Right atrium auricular region (tissue), 2 donors: ENCODE data around the gene ZBED4. TPM values are rescaled to one million over a fixed set of nuclear protein-coding genes. Genes with fewer than 3 reads are reported as not detected.
A peak's percentile ranks its signal among the peaks of the same experiment; 100 is the strongest.
"Not testable (repeated sequence)": the region's sequence is repeated elsewhere in the genome, so short reads cannot be mapped to it uniquely, and the experiment has no call there.

Source experiments
- DNase-seq: peaks from one replicate; pipeline ENCODE4 v3.0.0-alpha.2; 2019; ENCODE audit warnings: low spot score
- H3K27ac ChIP-seq, 2 donors: fragments of 200-600 bp; sonication (generic); 1 replicate in 1 of 2; 2 replicates in 1 of 2; pipeline ENCODE4 v1.5.1; 2016 to 2019
- H3K27me3 ChIP-seq, 2 donors: fragments of 200-600 bp; sonication (generic); one replicate each; pipeline versions ENCODE4 v1.5.1 to v1.6.0; 2017 to 2019
- H3K36me3 ChIP-seq: fragments of 200-600 bp; sonication (generic); one replicate; pipeline ENCODE4 v1.5.1; 2016
- H3K4me1 ChIP-seq, 2 donors: fragments of 200-600 bp; sonication (generic); one replicate each; pipeline versions ENCODE4 v1.5.1 to v1.6.0; 2017 to 2019
- H3K4me3 ChIP-seq, 2 donors: fragments of 200-600 bp; sonication (generic); 1 replicate in 1 of 2; 2 replicates in 1 of 2; pipeline ENCODE4 v1.5.1; 2017 to 2019; ENCODE audit warnings: mild to moderate bottlenecking in 1 of 2, moderate library complexity in 1 of 2
- H3K9me3 ChIP-seq, 2 donors: fragments of 200-600 bp; sonication (generic); one replicate each; pipeline ENCODE4 v1.5.1; 2019
- total RNA-seq, 2 donors: library from RNA; depleted of rRNA; stranded (reverse); fragments of >200 nt; gene quantifications; one replicate each; pipeline ENCODE4 v1.1.0, GENCODE V29; 2016
- TF ChIP-seq, protein P1 (sequence below), 2 donors: fragments of 200-600 bp; sonication (generic); IDR thresholded peaks; one replicate each; pipeline ENCODE4 v1.5.1; 2019; ENCODE audit warnings: antibody characterized with exemption in 2 of 2

Gene ZBED4
- total RNA-seq, 2 donors from 2014 or later = 3.7 to 6.6 TPM

DNA sequence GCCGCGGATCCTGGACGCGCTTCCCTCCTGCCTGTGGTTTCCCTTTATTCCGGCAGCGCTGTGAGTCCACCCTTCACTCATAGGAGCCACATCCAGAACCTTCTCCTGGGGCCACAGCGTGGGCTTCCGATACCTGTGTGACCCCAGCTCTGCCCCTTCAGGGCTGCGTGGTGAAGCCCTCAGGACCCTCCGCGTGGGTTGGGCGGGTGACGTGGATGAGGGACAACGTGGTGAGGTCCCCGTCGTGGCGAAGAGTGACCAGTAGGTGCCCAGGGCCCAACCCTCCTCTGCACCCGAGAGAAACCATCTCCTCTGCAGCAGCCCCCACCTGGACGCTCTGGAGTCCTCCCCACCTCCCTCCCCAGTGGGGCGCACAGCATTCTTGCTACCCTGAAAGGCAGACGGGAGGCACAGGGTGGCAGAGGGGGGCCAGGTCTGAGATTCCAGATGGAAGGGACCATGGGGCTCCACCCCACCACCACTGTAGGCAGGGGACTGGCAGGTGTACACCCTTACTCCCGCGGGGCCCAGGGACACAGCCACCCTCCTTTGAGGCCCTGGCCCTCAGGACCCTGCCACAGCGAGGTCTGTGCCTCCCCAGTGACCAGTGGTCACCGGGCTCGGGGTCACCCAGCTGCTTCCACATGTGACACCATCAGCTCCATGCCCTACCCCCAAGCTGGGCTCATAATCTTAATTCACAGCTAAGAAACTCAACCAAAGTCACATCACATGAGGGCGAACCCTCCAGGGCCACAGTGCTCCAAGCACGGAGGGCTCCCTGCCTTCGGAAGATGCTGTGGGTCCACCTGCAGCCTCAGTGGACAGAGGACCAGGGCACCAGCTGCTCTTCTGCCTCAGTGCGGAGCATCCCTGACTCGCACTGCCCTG lies 3.4 kb upstream of the ZBED4 start:
- Histone ChIP-seq H3K4me3 (peak overlapping the region in 1 of 2 donors; percentile 52), H3K27me3 (peaks cover 6 to 22% of the 10 kb centered on the region in 2 donors), H3K27ac (no peak overlapping the region), H3K4me1 (peaks cover 0 to 40% of the 10 kb centered on the region in 2 donors), H3K36me3 (no peaks in the 10 kb centered on the region), H3K9me3 (no peaks in the 10 kb centered on the region)
- TF ChIP-seq, protein P1, sequence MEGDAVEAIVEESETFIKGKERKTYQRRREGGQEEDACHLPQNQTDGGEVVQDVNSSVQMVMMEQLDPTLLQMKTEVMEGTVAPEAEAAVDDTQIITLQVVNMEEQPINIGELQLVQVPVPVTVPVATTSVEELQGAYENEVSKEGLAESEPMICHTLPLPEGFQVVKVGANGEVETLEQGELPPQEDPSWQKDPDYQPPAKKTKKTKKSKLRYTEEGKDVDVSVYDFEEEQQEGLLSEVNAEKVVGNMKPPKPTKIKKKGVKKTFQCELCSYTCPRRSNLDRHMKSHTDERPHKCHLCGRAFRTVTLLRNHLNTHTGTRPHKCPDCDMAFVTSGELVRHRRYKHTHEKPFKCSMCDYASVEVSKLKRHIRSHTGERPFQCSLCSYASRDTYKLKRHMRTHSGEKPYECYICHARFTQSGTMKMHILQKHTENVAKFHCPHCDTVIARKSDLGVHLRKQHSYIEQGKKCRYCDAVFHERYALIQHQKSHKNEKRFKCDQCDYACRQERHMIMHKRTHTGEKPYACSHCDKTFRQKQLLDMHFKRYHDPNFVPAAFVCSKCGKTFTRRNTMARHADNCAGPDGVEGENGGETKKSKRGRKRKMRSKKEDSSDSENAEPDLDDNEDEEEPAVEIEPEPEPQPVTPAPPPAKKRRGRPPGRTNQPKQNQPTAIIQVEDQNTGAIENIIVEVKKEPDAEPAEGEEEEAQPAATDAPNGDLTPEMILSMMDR (IDR thresholded peaks at IDR 0.05) = no peak
- no peak for DNase-seq

DNA sequence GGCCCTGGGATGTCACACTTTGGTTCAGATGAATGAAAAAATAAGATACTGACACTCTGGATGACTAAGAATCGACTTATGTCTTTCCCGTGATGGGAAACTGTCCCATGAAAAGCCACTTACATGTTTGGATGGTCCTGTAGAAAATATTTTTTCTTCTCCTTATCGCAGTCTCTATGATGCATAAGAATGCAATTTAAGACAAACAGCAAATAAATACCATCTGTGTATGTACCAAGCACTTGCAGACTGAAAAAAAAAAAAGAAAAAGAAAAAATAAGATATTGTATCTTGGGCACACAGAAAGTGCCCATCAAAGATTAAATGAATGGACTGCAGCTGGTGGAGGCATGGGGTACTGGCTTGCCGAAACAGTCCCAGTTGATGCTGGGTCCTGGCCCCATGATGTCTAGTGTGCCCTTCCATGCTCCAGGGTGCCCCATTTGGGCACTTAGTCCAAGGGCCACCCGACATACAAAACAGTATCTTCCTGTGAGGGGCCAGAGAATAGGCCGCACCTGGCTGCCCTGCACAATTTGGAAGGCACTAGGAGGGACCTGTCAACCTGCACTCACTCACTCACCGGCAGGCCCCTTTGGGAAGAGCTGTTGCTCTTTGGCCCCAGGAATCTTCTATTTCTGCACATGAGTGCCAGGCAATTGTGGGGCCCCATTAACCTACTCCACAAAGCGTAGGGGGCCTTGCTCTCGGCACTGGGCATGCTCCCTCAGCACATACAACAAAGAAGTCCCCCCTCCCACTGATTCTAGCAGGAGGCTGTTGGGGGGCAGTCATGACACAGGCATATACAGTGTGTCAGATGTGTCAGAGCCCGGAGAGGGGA lies 2.5 kb upstream of the ZBED4 start:
- no peak overlapping the region for H3K27ac ChIP-seq
- peaks cover 6 to 22% of the 10 kb centered on the region in 2 donors for H3K27me3 ChIP-seq
- no peak for DNase-seq
- no peaks in the 10 kb centered on the region for H3K9me3 ChIP-seq
- TF ChIP-seq, protein P1 (IDR thresholded peaks at IDR 0.05) = no peak
- peaks cover 0 to 48% of the 10 kb centered on the region in 2 donors for H3K4me1 ChIP-seq
- no peak overlapping the region for H3K4me3 ChIP-seq
- no peaks in the 10 kb centered on the region for H3K36me3 ChIP-seq

DNA sequence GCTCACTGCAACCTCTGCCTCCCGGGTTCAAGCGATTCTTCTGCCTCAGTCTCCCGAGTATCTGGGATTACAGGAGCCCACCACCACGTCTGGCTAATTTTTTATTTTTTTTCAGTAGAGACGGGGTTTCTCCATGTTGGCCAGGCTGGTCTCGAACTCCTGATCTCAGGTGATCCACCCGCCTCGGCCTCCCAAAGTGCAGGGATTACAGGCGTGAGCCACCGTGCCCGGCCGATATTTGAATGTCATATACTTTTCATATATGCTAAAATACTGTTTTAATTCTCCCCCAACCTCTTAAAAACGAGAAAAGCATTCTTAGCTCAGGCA lies 1.1 kb upstream of the ZBED4 start:
- H3K4me3 ChIP-seq = peak overlapping the region; percentile 50 to 82
- DNase-seq, H3K36me3 ChIP-seq, H3K9me3 ChIP-seq: not testable (repeated sequence)
- peak overlapping the region; percentile 91 to 94 for H3K27ac ChIP-seq
- peaks cover 6 to 22% of the 10 kb centered on the region in 2 donors for H3K27me3 ChIP-seq
- peaks cover 0 to 48% of the 10 kb centered on the region in 2 donors for H3K4me1 ChIP-seq

DNA sequence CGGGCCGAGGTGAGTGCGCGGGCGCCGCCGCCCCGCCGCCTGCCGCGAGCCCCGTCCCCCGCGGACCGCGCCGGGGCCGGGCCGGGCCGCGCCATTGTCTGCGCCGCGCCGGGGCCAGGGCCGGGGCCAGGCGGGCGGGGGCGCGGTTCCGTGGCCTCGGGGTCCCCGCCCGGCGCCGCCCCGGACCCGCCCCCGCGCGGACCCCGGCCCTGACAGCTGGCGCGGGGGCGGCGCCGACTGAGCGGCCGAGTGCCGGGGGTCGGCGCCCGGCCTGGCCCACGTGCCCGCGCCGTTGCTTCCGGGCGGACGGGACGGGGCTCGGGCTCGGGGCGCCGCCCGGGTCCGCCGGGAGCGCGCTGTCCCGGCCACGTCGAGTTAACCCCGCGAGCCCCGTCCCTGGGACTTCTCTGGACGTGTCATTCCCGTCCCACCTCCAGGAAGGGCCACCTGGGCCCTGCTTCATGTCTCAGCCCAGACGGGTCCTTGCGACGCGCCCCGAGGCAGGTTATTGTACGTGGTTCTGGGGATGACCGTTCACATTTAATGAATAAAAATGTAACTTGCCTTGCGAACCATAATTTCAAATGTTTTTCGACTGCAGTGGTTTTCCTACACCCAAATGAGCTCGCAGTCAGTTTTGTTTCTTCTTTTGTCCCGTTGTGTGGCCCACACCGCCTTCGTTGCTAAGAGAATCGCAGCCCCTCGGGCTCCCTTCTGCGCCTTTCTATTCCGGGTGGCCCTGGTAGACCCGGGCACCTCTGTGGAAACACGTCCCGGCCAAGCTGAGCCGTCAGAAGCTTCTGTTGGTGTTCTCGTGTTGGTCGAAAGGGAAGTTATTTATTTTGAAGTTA lies 562 bp downstream of the ZBED4 start:
- no peaks in the 10 kb centered on the region for H3K9me3 ChIP-seq
- H3K36me3 ChIP-seq = no peaks in the 10 kb centered on the region
- H3K27me3 ChIP-seq = peaks cover 0 to 6% of the 10 kb centered on the region in 2 donors
- H3K27ac ChIP-seq = peak overlapping the region; percentile 53 to 67
- no peak for DNase-seq
- H3K4me3 ChIP-seq = peak overlapping the region; percentile 65 to 69
- TF ChIP-seq, protein P1 (IDR thresholded peaks at IDR 0.05) = no peak
- peaks cover 0 to 35% of the 10 kb centered on the region in 2 donors for H3K4me1 ChIP-seq

DNA sequence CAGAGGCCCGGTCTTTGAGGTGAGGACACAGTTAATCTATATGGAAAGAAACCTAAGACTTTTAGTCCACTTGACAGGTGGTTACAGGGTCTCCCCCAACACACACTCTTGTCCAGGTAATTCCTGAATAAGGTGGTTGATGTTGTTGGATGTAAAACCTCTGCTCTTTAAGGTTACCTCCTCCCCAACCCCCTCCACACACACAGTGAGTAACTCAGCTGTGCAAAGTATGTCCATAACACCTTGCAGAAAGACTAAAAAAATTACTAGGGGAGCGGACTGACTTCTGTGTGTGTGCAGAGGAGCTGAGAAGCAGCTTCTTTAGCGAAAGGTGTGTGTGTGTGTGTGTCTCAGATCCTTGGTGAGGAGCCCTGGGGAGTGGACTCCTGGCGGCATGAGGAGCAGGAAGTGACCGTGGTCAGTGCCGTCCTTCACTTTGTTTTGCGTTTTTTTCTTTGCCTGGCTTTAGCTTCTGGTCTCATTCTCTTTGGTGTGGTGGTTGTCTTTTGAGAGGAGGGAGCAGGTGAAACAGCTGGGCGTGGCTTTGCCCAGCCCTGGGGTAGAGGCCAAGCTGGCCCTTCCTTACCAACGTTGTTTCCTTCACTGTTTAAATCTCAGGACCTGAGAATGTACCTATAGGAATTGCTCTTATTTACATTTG lies 1.7 kb downstream of the ZBED4 start:
- Histone ChIP-seq H3K27me3 (no peaks in the 10 kb centered on the region), H3K4me1 (peaks cover 0 to 24% of the 10 kb centered on the region in 2 donors), H3K9me3 (no peaks in the 10 kb centered on the region), H3K27ac (no peak overlapping the region), H3K4me3 (peak overlapping the region in 1 of 2 donors; percentile 69), H3K36me3 (no peaks in the 10 kb centered on the region)
- TF ChIP-seq, protein P1 (IDR thresholded peaks at IDR 0.05) = no peak
- DNase-seq = no peak
